ENCODE results near the gene STK33. TPM values are rescaled to one million over a fixed set of nuclear protein-coding genes. Genes with fewer than 3 reads are reported as not detected.

STK33 gene
- polyA plus RNA-seq, 2 donors = 0.75 to 0.92 TPM

DNA sequence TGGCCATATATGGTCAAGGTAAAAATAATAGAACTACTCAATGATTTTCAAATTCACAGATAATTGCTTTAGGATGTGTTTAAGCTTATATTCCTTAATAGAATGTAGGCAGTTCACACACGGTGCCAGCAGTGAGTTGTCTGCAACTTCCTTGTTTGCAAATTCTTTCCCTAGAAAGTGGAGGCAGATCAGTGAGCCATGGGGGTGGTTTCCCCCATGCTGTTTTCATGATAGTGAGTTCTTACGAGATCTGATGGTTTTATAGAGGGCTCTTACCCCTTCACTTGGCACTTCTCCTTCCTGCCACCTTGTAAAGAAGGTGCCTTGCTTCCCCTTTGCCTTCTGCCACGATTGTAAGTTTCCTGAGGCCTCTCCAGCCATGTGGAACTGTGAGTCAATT lies 218.6 kb downstream of the STK33 start:
- Histone ChIP-seq H3K27ac (ENCODE audit: low read depth in 2 of 2, low read length in 1 of 2) (no peak overlapping the region), H3K27me3 (ENCODE audit: control insufficient read depth in 1 of 2, insufficient read depth in 2 of 2, low read length in 2 of 2) (no peaks in the 10 kb centered on the region), H3K4me1 (ENCODE audit: control insufficient read depth in 2 of 2, insufficient read depth in 2 of 2, low read length in 1 of 2) (no peaks in the 10 kb centered on the region), H3K4me3 (ENCODE audit: low read depth in 1 of 2, low read length in 2 of 2) (no peak overlapping the region), H3K9me3 (ENCODE audit: control insufficient read depth in 2 of 2, insufficient read depth in 1 of 2, low read depth in 1 of 2, low read length in 1 of 2) (no peaks in the 10 kb centered on the region), H3K36me3 (ENCODE audit: control insufficient read depth in 2 of 2, insufficient read depth in 2 of 2, low read length in 1 of 2) (no peaks in the 10 kb centered on the region)
- WGBS, 2 donors = 37 to 42% methylated on average over 3 of the region's 3 CpGs

DNA sequence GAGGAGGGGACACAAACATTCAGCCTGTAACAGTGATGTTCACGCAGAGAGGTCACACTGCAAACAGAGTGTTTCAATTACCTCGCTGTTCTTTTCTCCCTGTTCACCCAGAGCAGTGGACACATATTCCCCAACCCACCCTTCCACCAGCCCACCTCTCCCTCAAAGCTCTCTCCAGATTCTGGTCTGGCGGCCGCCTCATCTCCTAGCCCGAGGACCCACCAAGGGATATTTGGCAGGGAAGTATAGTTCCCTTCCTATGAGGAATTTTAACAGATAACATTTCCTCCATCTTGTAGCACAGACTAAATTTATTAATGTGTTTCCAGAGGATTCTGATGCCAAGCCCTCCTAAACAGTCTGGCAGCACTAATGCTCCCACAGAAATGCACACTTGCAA lies 219.3 kb downstream of the STK33 start:
- 90% methylated on average over 5 of the region's 5 CpGs for WGBS, 2 donors
- Histone ChIP-seq H3K36me3 (ENCODE audit: control insufficient read depth in 2 of 2, insufficient read depth in 2 of 2, low read length in 1 of 2) (no peaks in the 10 kb centered on the region), H3K27ac (ENCODE audit: low read depth in 2 of 2, low read length in 1 of 2) (no peak overlapping the region), H3K4me1 (ENCODE audit: control insufficient read depth in 2 of 2, insufficient read depth in 2 of 2, low read length in 1 of 2) (no peaks in the 10 kb centered on the region), H3K27me3 (ENCODE audit: control insufficient read depth in 1 of 2, insufficient read depth in 2 of 2, low read length in 2 of 2) (no peaks in the 10 kb centered on the region), H3K9me3 (ENCODE audit: control insufficient read depth in 2 of 2, insufficient read depth in 1 of 2, low read depth in 1 of 2, low read length in 1 of 2) (no peaks in the 10 kb centered on the region), H3K4me3 (ENCODE audit: low read depth in 1 of 2, low read length in 2 of 2) (no peak overlapping the region)

DNA sequence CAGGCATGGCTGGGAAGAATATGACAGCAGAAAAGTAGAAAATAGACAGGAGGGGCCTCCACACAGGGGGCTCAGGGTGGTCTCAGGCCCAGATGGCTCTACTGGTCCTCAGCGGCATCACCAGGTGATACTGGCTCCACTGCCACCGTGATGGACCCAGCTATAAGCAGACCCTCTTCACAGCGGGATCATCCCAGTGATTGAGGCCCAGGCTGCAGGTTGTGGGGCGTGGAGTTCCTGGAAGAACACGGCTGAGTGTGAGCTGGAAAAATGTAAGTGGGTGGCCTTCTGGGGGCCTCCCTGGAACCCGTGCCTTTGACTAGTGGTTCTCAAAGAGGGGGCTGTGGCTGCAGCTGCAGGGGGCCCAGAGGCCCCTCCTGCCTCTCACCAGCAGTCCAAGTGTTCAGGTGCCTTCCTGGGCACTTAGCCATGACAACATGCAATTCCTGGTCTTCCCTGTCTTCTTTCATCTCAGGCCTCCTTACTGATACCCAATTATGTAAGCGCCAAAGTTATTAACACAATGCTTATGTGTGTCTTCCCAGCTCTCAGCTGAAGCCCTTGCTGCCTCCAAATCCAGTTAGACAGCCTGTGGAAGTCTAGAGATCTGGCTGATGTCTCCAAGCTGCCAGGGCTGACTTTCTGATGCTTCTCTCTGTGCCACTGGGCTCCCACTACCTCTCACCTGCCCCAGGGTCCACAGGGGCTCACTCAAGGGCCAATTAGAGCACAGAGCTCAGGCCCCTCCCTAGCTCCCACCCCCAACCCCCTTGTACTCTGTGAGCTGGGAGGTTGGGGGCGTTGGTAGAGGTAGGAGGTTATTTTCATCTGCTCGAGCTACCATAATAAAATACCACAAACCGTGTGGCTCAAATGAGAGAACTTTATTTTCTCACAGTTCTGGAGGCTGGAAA lies 220.3 kb downstream of the STK33 start:
- WGBS, 2 donors = 80 to 84% methylated on average over 10 of the region's 10 CpGs
- Histone ChIP-seq H3K27me3 (ENCODE audit: control insufficient read depth in 1 of 2, insufficient read depth in 2 of 2, low read length in 2 of 2) (no peaks in the 10 kb centered on the region), H3K36me3 (ENCODE audit: control insufficient read depth in 2 of 2, insufficient read depth in 2 of 2, low read length in 1 of 2) (no peaks in the 10 kb centered on the region), H3K4me1 (ENCODE audit: control insufficient read depth in 2 of 2, insufficient read depth in 2 of 2, low read length in 1 of 2) (no peaks in the 10 kb centered on the region), H3K9me3 (ENCODE audit: control insufficient read depth in 2 of 2, insufficient read depth in 1 of 2, low read depth in 1 of 2, low read length in 1 of 2) (no peaks in the 10 kb centered on the region), H3K4me3 (ENCODE audit: low read depth in 1 of 2, low read length in 2 of 2) (no peak overlapping the region), H3K27ac (ENCODE audit: low read depth in 2 of 2, low read length in 1 of 2) (no peak overlapping the region)

DNA sequence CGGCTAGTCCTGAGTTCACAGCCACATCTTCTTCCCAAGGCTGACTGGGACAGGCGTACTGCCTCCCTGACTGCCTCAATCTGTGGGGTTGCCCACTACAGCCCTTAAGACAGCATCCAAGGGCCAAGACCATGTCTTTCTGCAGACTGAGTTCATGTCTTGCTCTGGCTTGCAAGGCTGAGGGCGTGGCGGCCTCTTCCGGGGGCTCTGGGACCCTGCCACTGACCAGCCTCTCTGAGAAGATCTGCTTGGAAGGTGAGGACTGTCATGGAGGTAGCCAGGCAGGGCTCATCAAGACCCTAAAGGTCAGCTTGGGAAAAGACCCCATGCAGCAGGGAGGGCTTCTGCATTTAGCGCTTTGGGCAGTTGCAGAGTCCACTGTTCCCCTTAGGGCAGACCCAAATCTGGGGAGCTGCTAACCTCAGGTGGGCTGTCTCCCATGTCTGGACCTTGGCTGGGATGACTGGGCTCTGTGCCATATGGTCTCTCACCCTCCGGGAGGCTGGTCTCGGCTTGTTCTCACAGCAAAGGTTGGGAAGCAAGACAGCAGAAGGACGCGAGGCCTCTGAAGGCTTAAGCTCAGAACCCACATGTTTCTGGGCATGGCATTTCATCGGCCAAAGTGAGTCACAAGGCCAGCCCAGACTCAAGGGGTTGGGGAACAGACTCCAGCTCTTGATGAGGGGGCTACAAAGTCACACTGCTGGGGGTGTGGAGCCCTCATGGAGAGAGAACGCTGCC lies 221.2 kb downstream of the STK33 start:
- Histone ChIP-seq H3K9me3 (ENCODE audit: control insufficient read depth in 2 of 2, insufficient read depth in 1 of 2, low read depth in 1 of 2, low read length in 1 of 2) (no peaks in the 10 kb centered on the region), H3K36me3 (ENCODE audit: control insufficient read depth in 2 of 2, insufficient read depth in 2 of 2, low read length in 1 of 2) (no peaks in the 10 kb centered on the region), H3K27ac (ENCODE audit: low read depth in 2 of 2, low read length in 1 of 2) (no peak overlapping the region), H3K4me3 (ENCODE audit: low read depth in 1 of 2, low read length in 2 of 2) (no peak overlapping the region), H3K4me1 (ENCODE audit: control insufficient read depth in 2 of 2, insufficient read depth in 2 of 2, low read length in 1 of 2) (no peaks in the 10 kb centered on the region), H3K27me3 (ENCODE audit: control insufficient read depth in 1 of 2, insufficient read depth in 2 of 2, low read length in 2 of 2) (no peaks in the 10 kb centered on the region)
- 90 to 93% methylated on average over 12 of the region's 12 CpGs for WGBS, 2 donors

DNA sequence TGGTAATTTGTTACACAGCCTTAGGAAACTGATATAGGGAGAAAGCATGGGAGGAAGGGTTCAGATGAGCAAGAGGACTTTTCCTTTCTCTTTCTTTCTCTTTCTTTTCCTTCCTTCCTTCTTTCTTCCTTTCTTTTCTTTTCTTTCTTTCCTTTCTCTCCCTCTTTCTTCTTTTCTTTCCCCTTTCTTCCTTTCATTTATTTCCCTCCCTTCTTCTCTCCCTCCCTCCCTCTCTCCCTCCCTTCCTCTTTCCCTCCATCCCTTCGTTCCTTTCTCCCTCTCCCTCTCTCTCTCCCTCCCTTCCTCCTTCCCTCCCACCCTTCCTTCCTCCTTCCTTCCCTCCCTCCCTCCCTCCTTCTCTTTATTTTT lies 222.5 kb downstream of the STK33 start:
- no peak overlapping the region for H3K27ac ChIP-seq (ENCODE audit: low read depth in 2 of 2, low read length in 1 of 2)
- H3K4me3 ChIP-seq (ENCODE audit: low read depth in 1 of 2, low read length in 2 of 2) = no peak overlapping the region
- no peaks in the 10 kb centered on the region for H3K27me3 ChIP-seq (ENCODE audit: control insufficient read depth in 1 of 2, insufficient read depth in 2 of 2, low read length in 2 of 2)
- 67 to 71% methylated on average over 1 of the region's 1 CpG for WGBS, 2 donors
- H3K36me3 ChIP-seq (ENCODE audit: control insufficient read depth in 2 of 2, insufficient read depth in 2 of 2, low read length in 1 of 2) = no peaks in the 10 kb centered on the region
- no peaks in the 10 kb centered on the region for H3K4me1 ChIP-seq (ENCODE audit: control insufficient read depth in 2 of 2, insufficient read depth in 2 of 2, low read length in 1 of 2)
- H3K9me3 ChIP-seq (ENCODE audit: control insufficient read depth in 2 of 2, insufficient read depth in 1 of 2, low read depth in 1 of 2, low read length in 1 of 2) = no peaks in the 10 kb centered on the region

DNA sequence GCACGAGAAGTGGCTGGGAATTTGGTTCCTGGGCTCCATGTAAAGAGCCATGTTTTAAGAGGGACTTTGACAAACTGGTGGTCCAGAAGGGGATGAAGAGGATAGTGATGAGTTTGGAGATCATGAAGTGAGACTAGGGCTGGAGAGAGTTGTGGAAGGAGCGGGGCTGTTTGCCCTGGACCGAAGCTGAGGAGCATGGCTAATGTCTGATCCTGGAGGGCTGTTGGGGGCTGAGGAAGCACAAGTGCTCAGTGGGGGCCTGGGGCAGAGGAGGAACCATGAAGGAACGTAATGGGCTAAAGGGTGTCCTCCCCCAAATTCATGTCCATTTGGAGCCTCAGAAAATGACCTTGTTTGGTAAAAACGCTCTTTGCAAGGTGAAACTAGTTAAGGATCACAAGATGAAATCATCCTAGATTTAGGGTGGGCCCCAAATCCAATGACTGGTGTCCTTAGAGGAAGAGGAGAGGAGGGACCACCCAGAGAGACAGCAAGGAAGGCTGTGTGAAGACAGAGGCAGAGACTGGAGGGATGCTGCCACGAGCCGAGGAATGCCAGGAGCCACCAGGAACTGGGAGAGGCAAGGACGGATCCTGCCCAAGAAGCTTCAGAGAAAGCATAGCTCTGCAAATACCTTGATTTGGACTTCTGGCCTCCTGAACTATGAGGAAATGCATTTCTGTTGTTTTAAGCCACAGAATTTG lies 223.1 kb downstream of the STK33 start:
- no peaks in the 10 kb centered on the region for H3K27me3 ChIP-seq (ENCODE audit: control insufficient read depth in 1 of 2, insufficient read depth in 2 of 2, low read length in 2 of 2)
- H3K9me3 ChIP-seq (ENCODE audit: control insufficient read depth in 2 of 2, insufficient read depth in 1 of 2, low read depth in 1 of 2, low read length in 1 of 2) = no peaks in the 10 kb centered on the region
- no peaks in the 10 kb centered on the region for H3K36me3 ChIP-seq (ENCODE audit: control insufficient read depth in 2 of 2, insufficient read depth in 2 of 2, low read length in 1 of 2)
- no peak overlapping the region for H3K4me3 ChIP-seq (ENCODE audit: low read depth in 1 of 2, low read length in 2 of 2)
- WGBS, 2 donors = 93% methylated on average over 8 of the region's 8 CpGs
- no peaks in the 10 kb centered on the region for H3K4me1 ChIP-seq (ENCODE audit: control insufficient read depth in 2 of 2, insufficient read depth in 2 of 2, low read length in 1 of 2)
- H3K27ac ChIP-seq (ENCODE audit: low read depth in 2 of 2, low read length in 1 of 2) = no peak overlapping the region

DNA sequence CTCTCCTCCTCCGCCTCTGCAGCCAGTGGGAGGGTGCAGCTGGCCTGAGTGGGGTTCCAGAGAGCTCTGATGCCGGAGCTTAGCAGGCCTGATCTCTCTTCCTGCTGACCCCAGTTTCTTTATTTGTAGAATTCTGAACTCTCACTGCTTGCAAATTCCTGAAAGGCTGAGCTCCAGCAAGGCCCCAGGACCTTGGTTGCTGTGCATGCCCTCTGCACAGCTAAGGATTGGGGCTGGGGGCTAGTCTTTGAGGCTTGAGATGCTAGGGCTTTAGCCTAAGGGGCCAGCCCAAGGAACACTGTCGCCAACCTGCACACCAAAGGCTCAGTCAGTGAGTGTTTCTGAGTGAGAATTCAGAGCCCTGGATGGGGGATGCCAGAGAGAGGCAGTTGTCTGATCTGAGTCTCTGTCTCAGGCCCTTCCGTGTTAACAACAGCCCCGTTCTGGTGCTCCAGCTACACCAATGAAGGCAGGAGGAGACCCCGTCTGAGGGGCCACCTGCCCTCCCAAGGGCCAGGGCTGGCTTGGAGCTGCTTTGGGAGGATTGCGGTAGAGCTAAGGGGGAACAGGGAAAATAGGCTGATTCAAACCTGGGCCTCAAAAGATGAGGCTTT lies 224.3 kb downstream of the STK33 start:
- Histone ChIP-seq H3K4me3 (ENCODE audit: low read depth in 1 of 2, low read length in 2 of 2) (no peak overlapping the region), H3K27ac (ENCODE audit: low read depth in 2 of 2, low read length in 1 of 2) (no peak overlapping the region), H3K27me3 (ENCODE audit: control insufficient read depth in 1 of 2, insufficient read depth in 2 of 2, low read length in 2 of 2) (no peaks in the 10 kb centered on the region), H3K9me3 (ENCODE audit: control insufficient read depth in 2 of 2, insufficient read depth in 1 of 2, low read depth in 1 of 2, low read length in 1 of 2) (no peaks in the 10 kb centered on the region), H3K4me1 (ENCODE audit: control insufficient read depth in 2 of 2, insufficient read depth in 2 of 2, low read length in 1 of 2) (no peaks in the 10 kb centered on the region), H3K36me3 (ENCODE audit: control insufficient read depth in 2 of 2, insufficient read depth in 2 of 2, low read length in 1 of 2) (no peaks in the 10 kb centered on the region)
- WGBS, 2 donors = 84% methylated on average over 6 to 7 of the region's 7 CpGs

DNA sequence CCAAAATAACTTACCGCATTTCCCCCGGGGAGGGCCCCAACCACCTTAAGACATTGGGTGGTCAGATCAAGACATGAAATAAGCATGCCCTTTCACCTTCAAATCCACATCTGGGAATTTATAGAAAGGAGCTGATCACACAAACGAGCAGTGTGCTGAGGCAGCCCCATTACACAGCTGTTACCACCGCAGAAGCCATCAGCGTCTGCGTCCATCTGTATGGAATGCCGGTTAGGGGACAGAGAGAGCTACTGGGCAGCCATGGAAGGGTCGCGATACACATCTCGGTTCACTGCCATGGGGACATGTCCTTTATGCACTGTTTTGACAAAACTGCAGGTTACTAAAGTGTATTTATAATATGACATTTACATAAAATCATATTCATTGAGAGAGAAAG lies 225.3 kb downstream of the STK33 start:
- no peak overlapping the region for H3K27ac ChIP-seq (ENCODE audit: low read depth in 2 of 2, low read length in 1 of 2)
- WGBS, 2 donors = 78 to 85% methylated on average over 10 of the region's 10 CpGs

DNA sequence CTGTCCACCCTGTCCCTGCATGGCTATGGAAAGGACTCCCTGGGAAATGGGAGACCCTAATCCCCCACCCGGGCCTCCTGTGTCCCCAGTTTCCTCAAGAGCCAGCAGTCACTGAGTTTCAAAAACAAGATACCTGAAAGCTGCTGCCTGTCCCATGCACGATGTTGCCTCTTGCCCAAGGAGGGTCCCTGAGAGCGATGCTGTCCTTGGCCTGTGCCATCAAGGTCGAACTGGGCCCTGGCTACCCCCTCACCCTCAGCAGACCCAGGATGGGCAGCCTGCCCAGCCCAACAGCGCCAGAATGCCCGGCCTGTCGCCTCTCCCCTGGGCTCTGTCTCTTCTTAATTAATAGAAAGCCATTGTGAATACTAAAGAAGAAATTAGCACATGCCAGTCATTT lies 225.8 kb downstream of the STK33 start:
- no peaks in the 10 kb centered on the region for H3K36me3 ChIP-seq (ENCODE audit: control insufficient read depth in 2 of 2, insufficient read depth in 2 of 2, low read length in 1 of 2)
- H3K27me3 ChIP-seq (ENCODE audit: control insufficient read depth in 1 of 2, insufficient read depth in 2 of 2, low read length in 2 of 2) = no peaks in the 10 kb centered on the region
- H3K4me1 ChIP-seq (ENCODE audit: control insufficient read depth in 2 of 2, insufficient read depth in 2 of 2, low read length in 1 of 2) = no peaks in the 10 kb centered on the region
- no peak overlapping the region for H3K27ac ChIP-seq (ENCODE audit: low read depth in 2 of 2, low read length in 1 of 2)
- no peaks in the 10 kb centered on the region for H3K9me3 ChIP-seq (ENCODE audit: control insufficient read depth in 2 of 2, insufficient read depth in 1 of 2, low read depth in 1 of 2, low read length in 1 of 2)
- 71 to 72% methylated on average over 7 of the region's 7 CpGs for WGBS, 2 donors
- no peak overlapping the region for H3K4me3 ChIP-seq (ENCODE audit: low read depth in 1 of 2, low read length in 2 of 2)

More for the DNA sequence above, 225.3 kb downstream of the STK33 start:
- no peaks in the 10 kb centered on the region for H3K27me3 ChIP-seq (ENCODE audit: control insufficient read depth in 1 of 2, insufficient read depth in 2 of 2, low read length in 2 of 2)
- no peaks in the 10 kb centered on the region for H3K4me1 ChIP-seq (ENCODE audit: control insufficient read depth in 2 of 2, insufficient read depth in 2 of 2, low read length in 1 of 2)
- H3K36me3 ChIP-seq (ENCODE audit: control insufficient read depth in 2 of 2, insufficient read depth in 2 of 2, low read length in 1 of 2) = no peaks in the 10 kb centered on the region
- no peaks in the 10 kb centered on the region for H3K9me3 ChIP-seq (ENCODE audit: control insufficient read depth in 2 of 2, insufficient read depth in 1 of 2, low read depth in 1 of 2, low read length in 1 of 2)
- no peak overlapping the region for H3K4me3 ChIP-seq (ENCODE audit: low read depth in 1 of 2, low read length in 2 of 2)
